HUDEP-2 (cell line): ENCODE results near the gene ARID5B.
A peak's percentile ranks its signal among the peaks of the same experiment; 100 is the strongest.

Experiments used
- DNase-seq, 76 experiments: peaks; one replicate each; lab custom pipeline; 2025; ENCODE audit not compliant: unreplicated experiment in 76 of 76; lab: John Stamatoyannopoulos, UW

Gene ARID5B

DNA sequence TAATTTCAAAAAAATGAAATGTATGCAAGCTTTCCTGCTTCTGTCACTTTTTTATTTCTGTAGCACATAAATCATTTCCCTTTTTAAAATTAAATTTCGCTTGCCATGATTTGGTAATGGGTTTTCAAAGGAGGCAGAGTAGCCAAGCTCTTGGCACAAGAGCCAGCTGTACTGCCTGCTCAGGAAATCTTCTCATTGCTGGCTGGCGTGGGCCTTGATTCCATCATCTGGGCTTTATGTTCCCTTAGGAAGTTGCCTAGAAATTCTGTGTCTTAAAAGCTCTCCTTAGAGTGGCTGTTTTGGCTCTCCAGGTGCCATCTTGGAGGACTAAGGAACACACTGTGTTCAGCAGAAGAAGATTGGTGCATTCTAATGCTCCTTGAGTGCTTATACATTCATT is 107.4 kb downstream of the ARID5B start:
- DNase-seq: no peak

DNA sequence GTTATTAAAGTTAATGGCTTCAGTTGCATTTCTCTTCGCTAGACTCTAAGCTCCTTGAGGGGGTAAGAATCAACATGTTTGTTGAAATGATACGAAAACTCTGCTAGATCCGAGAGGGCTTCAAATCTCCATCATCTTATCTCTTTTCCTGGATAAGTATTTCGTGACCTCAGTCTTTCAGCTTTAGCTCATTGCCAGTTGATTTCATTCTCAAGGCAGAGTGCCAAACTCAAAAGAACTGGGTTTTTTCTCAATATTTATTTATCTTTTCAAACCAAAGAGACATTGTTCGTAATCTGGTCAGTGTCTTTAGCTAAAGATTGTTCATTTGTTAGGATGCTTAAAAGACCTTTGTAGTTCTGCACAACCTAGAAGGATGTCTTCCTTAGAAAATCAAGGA is 108.9 kb downstream of the ARID5B start:
- no peak for DNase-seq

DNA sequence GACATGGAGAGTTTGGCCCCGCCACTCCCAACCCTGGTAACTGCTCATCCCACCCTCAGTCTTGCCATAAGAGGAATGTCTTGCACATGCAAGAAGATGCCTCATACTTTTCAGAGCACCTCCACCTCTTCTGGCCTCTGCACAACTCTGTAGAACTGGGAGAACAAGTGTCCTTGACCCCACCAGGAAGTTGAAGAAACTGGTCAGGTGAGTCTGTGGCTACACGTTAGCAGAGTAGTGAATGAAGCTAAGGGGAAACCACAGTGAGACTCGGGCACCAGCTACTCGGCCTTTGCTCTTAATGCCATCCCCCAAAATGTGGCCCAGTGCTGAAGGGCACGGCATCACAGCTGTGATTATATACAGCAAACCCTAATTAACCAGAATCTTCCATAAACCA is 110.1 kb downstream of the ARID5B start:
- DNase-seq: no peak

DNA sequence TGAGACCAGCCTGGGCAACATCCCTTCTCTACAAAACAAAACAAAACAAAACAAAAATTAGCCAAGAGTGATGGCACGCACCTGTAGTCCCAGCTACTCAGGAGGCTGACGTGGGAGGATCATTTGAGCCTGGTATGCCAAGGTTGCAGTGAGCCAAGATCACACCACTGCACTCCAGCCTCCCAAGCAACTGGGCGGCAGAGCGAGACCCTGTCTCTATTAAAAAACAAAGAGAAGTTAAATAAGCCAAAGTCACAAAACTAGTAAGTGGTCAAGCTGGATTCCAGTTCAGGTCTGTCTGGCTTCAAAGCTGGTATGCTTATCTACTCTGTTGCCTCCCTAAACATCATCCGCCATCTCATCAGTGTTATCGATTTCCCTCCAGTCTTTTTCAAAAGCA is 110.8 kb downstream of the ARID5B start:
- DNase-seq: no peak

DNA sequence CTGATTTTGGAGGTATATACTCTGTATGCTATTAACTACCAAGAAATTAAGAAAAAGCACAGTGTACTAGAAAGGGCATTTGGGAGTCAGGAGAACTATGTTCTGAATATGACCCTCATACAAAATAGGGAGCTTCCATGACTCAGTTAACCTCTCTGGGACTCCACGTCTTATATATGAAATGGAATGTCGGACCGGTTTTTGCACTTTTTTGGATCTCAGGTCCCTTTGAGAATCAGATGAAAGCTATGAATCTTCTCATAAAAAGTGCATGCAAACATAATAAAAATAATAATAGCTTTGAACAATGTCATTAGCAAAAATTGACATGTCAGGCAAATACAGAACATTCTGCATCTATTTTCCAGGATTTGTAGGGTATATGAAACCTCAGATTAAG is 113.0 kb downstream of the ARID5B start:
- DNase-seq: no peak

DNA sequence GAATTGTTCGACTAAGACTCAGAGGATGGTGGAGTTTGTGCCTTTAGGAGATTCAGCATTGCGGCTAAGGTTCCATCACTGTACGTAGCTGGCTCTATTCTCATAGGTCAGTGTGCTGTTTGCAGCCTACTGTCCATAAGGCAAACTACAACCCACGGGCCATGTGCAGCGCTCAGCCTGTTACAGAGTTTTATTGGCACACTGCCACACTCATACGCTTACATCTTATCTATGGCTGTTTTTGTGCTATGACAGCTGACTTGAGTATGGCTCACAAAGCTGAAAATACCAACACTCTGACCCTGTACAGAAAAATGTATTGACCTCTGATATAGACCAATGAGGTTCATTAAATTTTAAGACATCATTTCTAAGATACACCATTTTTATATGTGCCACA is 114.5 kb downstream of the ARID5B start:
- peak in 11 of 76 experiments; percentile 1 to 45 (median 15) for DNase-seq

DNA sequence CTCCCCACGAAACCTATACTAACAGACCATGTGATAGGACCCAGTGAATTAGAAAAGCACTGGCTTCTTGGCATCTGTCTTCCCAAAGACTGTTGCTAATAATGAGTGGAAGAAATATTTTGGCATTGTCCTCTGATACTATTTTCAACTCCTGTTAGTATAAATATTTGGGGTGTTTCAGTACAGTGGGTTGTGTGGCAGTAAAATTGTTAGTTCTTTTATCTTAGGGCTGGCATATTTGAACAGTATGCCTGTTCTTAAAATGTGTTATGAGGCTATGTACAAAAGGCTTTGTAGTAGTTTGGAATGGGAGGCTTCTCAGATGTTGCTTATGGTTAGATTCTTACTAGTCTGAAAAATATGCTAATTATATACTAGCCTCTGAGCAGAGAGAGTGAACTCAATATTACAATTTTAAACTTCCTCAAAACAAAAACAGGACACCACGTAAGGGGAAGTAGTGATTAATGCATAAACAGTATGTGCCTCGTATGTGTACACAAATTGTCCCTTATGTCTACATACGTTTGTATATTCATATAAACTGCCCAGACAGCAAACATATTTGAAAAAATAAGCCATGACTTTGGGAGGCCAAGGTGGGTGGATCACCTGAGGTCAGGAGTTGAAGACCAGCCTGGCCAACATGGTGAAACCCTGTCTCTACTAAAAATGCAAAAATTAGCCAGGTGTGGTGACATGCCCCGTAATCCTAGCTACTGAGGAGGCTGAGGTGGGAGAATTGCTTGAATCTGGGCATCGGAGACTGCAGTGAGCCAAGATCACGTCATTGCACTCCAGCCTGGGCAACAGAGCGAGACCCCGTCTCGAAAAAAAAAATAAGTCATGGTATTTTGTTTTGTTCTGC is 115.4 kb downstream of the ARID5B start:
- DNase-seq: no peak

DNA sequence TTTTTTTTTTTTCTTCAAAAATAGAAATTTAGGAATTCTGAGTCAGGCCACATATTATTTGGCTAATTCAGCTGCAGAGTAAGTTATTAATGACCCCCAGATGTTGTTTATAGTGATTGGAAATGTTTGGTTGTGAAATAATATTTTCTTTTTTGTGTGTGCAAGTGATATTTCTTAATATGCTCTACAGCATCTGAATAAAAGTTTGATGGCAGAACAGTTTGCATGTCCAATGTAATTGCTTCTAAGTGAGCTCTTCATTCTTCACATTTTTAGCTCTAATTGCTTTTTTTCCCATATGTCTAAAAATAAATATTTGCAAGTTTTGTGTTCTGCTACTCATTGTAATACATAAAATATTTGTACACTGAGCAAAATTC is 116.0 kb downstream of the ARID5B start:
- no peak for DNase-seq

DNA sequence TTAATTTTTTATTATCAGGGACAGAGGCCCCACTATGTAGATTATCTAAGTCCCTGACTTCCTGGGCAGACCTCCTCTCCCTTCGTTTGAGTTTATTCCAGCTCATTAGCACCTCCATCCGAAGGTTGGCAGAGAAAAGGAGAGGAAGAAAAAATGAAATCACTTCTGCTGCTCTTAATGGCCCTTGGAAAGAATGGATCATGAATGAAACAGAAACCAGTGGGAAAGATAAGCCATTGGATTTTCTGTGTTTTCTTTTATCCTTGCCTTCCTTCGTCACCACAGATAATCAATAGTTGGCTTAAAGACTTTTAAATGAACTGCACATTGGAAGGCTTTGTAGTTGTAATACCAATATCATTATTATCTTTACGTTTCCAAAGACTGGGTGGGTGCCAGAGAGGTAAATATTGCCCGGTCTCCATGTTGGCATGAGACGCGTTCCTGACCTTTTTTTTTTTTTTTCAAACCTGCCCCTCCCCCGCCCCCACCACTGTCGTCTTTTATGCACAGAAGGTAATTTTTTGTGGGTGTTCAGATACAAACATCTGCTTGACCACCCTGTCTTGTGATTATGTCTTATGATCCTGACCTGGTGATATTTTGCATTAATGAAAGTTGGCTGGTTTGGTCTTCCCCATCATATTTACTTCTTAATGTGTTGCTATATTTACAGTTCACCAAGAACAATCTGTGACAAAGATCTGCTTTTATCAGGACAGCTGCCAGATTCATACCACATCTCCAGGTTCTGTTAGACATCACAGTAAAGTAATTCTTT is 116.8 kb downstream of the ARID5B start:
- no peak for DNase-seq

DNA sequence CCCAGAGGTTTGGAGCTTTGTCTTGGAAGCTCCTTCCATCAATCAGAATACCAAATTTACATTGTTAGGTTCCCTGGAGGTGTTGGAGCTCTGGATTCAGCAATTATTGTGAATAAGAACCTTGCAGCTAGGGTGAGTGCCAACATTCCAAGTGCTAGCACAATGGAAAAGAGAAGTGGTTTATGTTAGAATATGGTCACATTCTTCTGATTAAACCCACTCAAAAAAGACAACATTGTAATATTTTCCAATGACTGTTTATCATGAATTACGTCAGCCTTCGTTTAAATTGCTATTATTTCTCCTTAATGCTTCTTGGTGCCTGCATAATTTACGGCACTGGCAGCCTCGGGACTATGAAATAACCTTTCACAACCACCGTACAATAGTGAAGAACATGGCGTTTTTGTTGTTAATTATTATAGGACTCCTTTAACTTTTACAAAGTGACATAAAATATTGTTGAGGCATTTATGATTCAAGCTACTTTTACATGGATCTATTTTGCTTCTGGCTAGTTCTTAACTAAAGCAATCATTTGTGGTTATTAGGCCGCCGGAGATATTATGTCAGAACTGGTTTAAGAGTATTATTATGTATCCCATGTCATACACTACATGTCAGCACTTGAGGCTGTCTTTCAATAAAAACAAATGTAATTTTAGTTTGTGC is 117.7 kb downstream of the ARID5B start:
- peak in 1 of 76 experiments; percentile 1 for DNase-seq

DNA sequence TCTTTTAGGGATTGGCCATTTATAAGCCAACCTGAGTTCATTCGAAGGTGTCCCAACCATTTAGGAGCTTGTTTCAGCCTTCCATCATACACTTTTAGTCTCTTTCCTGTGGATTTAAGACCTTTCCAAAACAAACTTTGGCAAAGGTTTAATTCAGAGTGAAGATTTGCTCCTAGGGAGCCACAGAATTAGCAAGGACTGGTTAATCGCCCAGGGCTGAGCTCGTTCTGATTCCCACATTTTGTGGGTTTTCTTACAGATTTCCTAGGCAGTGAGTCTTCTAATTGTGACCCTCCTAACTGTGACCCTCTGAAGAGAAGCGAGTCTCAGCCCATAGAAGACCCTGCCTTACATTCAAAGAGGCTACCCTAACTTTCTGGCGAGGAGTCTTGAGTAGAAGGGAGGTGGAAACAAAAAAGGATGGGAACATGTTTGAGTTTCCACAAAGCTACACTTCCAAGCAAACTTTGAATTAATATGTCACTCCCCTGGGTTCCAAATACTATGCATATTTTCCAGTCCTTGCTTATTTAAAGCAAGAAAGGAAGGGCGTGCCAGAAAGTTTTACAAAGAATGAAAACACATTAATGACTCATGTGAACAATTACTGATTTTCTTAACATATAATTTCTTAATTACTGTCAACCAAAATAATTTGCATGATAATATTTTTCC is 118.3 kb downstream of the ARID5B start:
- DNase-seq: no peak

DNA sequence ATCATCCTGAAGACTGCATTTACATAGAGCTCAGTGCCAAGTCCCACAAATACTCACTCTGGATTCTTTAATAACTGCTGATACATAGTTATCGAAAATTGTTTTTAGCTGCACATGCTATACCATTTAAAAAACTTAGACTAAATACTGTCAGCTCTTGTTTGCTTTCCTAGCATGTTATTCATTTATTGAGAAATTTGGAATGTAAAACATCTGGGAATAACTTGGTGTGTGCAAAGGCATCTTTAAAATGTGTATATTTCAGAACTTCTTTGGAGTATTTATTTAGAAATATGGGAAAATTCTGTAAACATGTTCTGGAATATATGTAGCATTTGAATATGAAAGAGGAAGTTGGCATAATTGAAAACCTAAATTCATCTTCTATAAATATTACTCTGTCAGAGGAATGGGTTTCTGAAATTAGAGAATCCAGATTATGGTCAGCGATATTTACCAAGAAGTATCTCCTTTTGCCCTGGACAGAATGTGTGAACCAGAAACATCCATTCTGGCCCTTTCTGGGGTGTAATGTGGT is 119.7 kb downstream of the ARID5B start:
- no peak for DNase-seq

DNA sequence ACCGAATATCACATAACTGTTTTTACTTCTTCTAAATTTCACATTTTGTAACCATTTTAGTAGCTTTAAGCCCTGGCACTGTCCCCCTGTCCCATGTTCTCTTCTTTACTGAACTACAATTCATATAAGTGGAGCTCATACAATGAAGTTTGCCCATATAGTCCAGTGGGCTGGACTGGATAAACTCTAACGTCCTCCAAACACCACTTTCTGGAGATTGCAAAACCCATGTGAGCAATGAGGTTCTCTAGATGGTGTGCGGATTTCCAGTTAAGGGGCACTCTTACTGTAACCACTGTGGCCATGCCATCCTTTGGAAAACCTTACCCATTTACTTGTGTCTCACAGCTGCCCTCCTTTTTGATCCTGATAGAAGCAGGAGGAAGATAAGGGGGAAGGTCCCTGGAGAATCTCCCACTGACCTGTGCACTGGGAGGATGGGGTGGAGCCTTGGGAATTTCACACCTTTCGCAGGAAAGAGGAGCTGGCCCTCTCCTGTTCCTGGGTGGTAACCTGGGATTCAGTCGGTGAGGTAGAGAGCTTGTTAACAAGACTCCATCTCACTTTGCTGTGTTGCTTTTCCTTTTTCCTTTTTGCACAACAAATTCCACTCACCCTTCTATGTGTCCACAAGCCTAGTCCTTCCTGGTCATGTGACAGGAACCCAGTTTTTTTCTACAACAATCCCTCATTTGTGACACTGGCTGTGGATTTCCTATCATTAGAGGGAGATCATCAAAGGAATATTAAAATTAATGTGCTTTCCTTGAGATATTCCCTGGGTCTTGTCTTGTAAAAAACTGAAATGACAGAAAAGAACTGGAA is 120.7 kb downstream of the ARID5B start:
- no peak for DNase-seq

DNA sequence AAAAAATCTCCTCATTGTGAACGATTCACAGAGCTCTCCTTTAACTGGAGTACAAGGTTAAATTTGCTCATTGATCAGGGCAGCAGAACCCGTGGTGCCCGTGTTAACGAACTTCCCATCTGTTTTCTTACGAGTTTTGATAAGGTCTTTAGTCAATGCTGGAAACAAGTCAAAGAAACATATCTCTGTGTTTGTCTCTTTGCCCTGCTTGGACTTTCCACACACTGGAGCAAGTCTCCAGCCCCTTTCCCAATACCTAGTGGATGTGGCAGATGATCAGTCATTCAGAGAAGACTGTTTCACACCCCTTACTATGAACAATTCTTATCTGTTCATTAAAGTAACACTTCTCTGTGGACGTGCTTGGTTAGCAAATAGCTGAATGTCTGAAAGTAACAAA is 121.3 kb downstream of the ARID5B start:
- no peak for DNase-seq

DNA sequence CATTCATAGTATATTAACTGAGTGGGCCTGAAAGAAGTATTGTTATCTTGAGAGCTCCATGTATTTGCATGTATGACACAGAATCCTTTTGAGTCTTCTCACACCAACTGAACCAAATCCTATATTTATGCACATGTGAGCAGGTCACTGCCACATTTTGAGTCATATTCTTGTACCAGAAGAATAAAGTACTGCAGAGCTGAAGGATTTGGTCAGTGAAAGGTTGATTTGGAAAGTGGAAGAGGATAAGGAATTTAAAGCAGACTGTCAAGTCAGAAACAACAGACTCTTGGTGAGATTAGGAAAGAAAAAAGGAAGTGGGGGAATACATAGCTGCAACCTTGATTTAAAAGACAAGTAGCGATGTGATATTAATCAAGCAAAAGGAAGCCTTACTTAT is 121.8 kb downstream of the ARID5B start:
- DNase-seq: no peak

DNA sequence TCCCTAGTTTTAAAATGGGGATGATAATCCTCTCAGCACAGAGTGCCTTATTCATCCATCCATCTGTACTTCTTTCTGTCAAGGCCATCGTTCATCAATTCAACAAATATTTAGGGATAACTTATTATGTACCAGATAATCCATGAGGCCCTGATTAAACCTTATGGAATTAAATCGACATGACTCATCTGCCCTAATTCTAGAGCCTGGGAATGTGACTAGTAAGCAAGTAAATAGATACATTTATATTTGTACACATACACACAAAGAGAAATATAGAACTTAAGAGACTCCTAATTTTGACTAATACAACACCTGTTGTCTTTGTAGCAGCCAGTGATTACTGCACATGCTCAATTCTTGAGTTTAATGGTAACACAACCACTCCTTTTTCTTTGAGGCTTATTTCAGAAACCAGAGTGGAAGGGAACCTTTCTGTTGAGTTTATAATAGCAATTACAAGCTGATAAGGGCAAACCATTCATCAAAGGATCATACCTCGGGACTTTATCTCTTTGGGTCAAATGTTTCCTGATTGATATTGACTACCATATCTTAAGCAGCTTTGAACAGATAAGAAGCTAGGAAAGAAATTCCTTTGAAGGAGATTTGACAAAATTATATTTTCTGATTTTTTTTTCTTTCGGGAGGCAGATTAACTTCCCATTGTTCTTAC is 122.7 kb downstream of the ARID5B start:
- no peak for DNase-seq

DNA sequence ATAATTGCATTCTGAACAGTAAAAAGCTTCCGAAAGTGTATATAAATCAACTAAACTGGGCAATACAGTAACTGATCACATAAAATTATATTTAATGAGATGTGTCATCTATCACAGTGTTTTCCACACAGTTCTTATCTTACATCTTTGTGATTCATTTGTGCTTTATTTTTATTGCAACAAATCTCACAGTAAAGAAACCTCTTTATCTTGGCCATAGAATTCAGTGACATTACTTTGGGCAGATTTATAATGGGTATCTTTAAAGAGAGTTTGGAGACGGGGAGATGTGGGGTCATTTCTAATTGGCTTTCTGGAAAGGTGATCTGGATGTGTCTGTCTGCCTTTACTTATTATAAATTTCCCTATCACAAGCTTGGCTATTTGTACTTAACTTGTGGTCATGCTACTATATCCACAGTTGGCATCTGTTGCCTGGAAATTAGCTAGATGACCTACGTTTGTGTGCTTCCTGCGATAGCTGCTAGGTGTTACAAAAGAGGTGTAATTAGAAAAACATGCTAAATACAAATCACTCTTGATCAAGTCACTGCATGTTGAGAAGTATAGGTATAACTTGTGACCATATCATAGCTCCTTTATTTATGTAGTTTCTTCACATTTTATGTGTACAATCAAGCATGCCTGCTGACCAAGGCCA is 123.8 kb downstream of the ARID5B start:
- no peak for DNase-seq

DNA sequence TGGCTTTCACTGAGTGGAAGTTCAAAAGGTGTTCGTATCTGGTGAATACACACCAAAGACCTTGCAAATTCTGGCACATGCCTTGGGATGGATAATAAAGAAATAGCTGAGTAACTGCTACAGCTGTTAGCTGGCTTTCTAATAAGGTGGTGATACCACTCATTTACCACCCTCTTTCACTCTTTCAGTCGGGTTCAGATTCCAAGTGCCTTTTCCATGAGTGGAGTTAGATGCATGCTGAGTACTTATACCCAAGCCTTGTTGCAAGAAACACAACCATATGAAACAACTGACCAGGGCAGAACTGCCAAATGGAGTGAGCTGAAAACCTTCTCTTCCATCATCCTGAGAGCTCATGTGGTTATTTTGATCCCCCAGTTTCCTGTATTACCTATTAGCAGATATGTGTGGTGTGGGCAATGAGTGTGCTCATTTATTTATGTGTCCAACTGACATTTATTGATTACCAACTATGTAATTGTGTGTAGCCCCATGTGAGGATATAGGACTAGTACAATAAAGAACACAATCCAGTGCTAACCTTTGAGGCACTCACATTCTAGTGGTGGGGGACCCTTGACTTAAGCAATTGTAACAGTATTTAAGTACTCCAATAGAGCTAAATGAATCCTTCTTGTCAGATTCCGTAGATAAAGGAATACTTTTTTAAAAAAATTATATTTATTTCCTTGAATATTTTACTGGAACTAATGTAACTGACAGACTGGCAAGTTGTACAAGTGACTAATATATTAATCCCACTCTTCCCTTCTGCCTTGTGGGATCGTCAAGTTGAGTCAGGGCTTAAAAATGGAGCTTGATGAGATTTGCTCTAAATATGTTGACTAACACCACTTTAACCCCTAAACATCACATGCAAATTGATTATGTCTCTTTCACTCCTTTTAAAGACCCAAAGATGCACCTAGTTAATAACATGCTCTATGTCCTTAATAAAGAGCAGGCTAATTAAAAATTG is 124.7 kb downstream of the ARID5B start:
- no peak for DNase-seq
